ENCODE results near the gene RPS16. TPM values are rescaled to one million over a fixed set of nuclear protein-coding genes. Genes with fewer than 3 reads are reported as not detected.
A peak's percentile ranks its signal among the peaks of the same experiment; 100 is the strongest.

Gene RPS16
- total and polyA plus RNA-seq, 9 of the 15 experiments (the other 6 are each of a cell fraction or from before 2014, with no cell fraction given) = 82.6 to 3,671 (median 2,204) TPM

DNA sequence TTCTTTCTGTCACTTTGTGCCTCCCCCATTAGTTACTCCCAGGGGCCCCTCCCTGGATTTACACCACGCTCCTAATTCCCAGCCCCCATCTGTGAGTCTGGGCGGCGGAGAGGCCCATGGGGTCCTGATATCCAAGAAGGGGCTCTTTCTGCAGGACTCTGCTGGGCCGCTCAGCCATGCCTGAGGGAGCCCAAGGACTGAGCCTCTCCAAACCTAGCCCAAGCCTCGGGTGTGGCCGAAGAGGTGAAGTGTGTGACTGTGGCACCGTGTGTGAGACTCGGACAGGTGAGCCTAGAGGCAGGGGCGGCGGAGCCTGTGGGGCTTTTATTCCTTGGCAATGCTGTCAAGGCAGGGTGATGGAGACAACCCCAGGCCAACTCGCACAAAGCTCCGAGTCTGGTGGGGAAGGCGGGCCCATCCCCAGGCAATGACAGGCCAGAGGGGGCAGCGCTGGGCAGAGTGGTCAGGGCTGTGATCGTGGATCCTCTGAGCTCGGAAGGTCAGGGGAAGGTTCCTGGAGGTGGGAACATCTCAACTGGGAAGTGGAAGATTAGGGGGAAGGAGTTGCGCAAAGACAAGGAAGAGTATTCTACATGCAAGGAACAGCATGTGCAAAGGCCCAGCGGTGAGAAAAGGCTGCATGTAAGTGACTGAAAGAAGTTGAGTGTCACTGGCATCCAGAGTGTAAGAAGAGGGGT is 21.7 kb downstream of the RPS16 start (continued):
- TF ChIP-seq CEBPG (CRISPR knock-in tag; IDR thresholded peaks at IDR 0.05) (0 out of 2 replicates have a peak, but pooled peaks have one; percentile 53), CEBPG (tag; conservative IDR thresholded peaks at IDR 0.05 in 1 of 2, IDR thresholded peaks at IDR 0.05 in 1 of 2) (0 out of 4 replicates have a peak, but pooled peaks of 1 of the 2 experiments have one; percentile 43), MCM5 (IDR thresholded peaks at IDR 0.05; ENCODE audit: low read depth) (no peak), ZNF717 (CRISPR knock-in tag; IDR thresholded peaks at IDR 0.05) (no peak), POLR2G (IDR thresholded peaks at IDR 0.05; ENCODE audit: low read depth, low read length) (peak; percentile 58), RNF2 (IDR thresholded peaks at IDR 0.05) (no peak), ZNF12 (CRISPR knock-in tag; IDR thresholded peaks at IDR 0.05) (no peak), ZSCAN29 (IDR thresholded peaks at IDR 0.05) (no peak), HDAC8 (tag; IDR thresholded peaks at IDR 0.05) (no peak), RBM25 (IDR thresholded peaks at IDR 0.05; ENCODE audit: low read depth, low read length, severe bottlenecking) (peak; percentile 49), ZNF76 (CRISPR knock-in tag; IDR thresholded peaks at IDR 0.05; ENCODE audit: borderline replicate concordance) (no peak), MTA1 (IDR thresholded peaks at IDR 0.05; ENCODE audit: borderline replicate concordance) (no peak), ETV5 (CRISPR knock-in tag; IDR thresholded peaks at IDR 0.05; ENCODE audit: low read depth) (0 out of 2 replicates have a peak, but pooled peaks have one; percentile 18), SUPT5H (IDR thresholded peaks at IDR 0.05) (0 out of 2 replicates have a peak, but pooled peaks have one; percentile 26), TAL1 (IDR thresholded peaks at IDR 0.05) (no peak)
- TF ChIP-seq, protein P1, sequence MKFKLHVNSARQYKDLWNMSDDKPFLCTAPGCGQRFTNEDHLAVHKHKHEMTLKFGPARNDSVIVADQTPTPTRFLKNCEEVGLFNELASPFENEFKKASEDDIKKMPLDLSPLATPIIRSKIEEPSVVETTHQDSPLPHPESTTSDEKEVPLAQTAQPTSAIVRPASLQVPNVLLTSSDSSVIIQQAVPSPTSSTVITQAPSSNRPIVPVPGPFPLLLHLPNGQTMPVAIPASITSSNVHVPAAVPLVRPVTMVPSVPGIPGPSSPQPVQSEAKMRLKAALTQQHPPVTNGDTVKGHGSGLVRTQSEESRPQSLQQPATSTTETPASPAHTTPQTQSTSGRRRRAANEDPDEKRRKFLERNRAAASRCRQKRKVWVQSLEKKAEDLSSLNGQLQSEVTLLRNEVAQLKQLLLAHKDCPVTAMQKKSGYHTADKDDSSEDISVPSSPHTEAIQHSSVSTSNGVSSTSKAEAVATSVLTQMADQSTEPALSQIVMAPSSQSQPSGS (CRISPR knock-in tag; IDR thresholded peaks at IDR 0.05) = no peak
- TF ChIP-seq, protein P2, sequence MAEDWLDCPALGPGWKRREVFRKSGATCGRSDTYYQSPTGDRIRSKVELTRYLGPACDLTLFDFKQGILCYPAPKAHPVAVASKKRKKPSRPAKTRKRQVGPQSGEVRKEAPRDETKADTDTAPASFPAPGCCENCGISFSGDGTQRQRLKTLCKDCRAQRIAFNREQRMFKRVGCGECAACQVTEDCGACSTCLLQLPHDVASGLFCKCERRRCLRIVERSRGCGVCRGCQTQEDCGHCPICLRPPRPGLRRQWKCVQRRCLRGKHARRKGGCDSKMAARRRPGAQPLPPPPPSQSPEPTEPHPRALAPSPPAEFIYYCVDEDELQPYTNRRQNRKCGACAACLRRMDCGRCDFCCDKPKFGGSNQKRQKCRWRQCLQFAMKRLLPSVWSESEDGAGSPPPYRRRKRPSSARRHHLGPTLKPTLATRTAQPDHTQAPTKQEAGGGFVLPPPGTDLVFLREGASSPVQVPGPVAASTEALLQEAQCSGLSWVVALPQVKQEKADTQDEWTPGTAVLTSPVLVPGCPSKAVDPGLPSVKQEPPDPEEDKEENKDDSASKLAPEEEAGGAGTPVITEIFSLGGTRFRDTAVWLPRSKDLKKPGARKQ (CRISPR knock-in tag; IDR thresholded peaks at IDR 0.05) = no peak
- TF ChIP-seq, protein P3, sequence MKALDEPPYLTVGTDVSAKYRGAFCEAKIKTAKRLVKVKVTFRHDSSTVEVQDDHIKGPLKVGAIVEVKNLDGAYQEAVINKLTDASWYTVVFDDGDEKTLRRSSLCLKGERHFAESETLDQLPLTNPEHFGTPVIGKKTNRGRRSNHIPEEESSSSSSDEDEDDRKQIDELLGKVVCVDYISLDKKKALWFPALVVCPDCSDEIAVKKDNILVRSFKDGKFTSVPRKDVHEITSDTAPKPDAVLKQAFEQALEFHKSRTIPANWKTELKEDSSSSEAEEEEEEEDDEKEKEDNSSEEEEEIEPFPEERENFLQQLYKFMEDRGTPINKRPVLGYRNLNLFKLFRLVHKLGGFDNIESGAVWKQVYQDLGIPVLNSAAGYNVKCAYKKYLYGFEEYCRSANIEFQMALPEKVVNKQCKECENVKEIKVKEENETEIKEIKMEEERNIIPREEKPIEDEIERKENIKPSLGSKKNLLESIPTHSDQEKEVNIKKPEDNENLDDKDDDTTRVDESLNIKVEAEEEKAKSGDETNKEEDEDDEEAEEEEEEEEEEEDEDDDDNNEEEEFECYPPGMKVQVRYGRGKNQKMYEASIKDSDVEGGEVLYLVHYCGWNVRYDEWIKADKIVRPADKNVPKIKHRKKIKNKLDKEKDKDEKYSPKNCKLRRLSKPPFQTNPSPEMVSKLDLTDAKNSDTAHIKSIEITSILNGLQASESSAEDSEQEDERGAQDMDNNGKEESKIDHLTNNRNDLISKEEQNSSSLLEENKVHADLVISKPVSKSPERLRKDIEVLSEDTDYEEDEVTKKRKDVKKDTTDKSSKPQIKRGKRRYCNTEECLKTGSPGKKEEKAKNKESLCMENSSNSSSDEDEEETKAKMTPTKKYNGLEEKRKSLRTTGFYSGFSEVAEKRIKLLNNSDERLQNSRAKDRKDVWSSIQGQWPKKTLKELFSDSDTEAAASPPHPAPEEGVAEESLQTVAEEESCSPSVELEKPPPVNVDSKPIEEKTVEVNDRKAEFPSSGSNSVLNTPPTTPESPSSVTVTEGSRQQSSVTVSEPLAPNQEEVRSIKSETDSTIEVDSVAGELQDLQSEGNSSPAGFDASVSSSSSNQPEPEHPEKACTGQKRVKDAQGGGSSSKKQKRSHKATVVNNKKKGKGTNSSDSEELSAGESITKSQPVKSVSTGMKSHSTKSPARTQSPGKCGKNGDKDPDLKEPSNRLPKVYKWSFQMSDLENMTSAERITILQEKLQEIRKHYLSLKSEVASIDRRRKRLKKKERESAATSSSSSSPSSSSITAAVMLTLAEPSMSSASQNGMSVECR (CRISPR knock-in tag; IDR thresholded peaks at IDR 0.05) = 0 out of 2 replicates have a peak, but pooled peaks have one; percentile 36

Measured in K562 (cell line).